ENCODE data around the gene PROKR2. TPM values are rescaled to one million over a fixed set of nuclear protein-coding genes. Genes with fewer than 3 reads are reported as not detected.

PROKR2 gene
- total and polyA plus RNA-seq, 2 of the 13 experiments (the other 11 are each of a cell fraction or from before 2014, with no cell fraction given), result not detected

- H3K27me3 ChIP-seq (ENCODE audit: control insufficient read depth in 1 of 2, insufficient read depth in 2 of 2, low read length in 2 of 2), result 0 out of 5 replicates have a peak, but pooled peaks cover 0 to 3% of the 10 kb centered on the region in 2 experiments
- ChIA-PET CTCF (ENCODE audit: low intra/inter-chr PET ratio, low total read pairs) (no interaction called here), POLR2A (no interaction called here)
- TF ChIP-seq HMG20A (CRISPR knock-in tag; IDR thresholded peaks at IDR 0.05; ENCODE audit: borderline replicate concordance), result no peak
- intact Hi-C loops (cut with micrococcal nuclease; ENCODE audit: unreplicated experiment), result no loop called here
- H3K9me3 ChIP-seq (ENCODE audit: low read length), result no peaks in the 10 kb centered on the region
- in situ Hi-C loops (cut with HindIII; ENCODE audit: extremely low pct_ligation_motif_present, low pct_unique_long_range_greater_than_20kb), result no loop called here
- no peaks in the 10 kb centered on the region for H3K36me3 ChIP-seq (replicated peaks in 1 of 2; ENCODE audit: control insufficient read depth in 1 of 2, insufficient read depth in 2 of 2, low read length in 2 of 2)
- H3K4me2 ChIP-seq (ENCODE audit: low read depth, low read length), result no peak overlapping the region
- H3K4me3 ChIP-seq (replicated peaks in 1 of 3; ENCODE audit: insufficient read depth in 1 of 3, low read depth in 2 of 3, low read length in 3 of 3), result no peak overlapping the region
- H3K27ac ChIP-seq (ENCODE audit: extremely low read length, insufficient read depth, low read length), result no peak overlapping the region
- H3K9ac ChIP-seq (ENCODE audit: insufficient read depth, low read depth, low read length), result no peak overlapping the region
- 63% methylated on average over 2 of the region's 2 CpGs for WGBS (ENCODE audit: low lambda C conversion rate)
- FAIRE-seq (no peak), ATAC-seq (no peak), DNase-seq (ENCODE audit: low spot score) (no peak)
- no peak overlapping the region for H2AFZ ChIP-seq (ENCODE audit: low read length)
- H3K79me2 ChIP-seq (ENCODE audit: insufficient read depth, low read length), result no peaks in the 10 kb centered on the region
- no TSS peak for BruUV-seq (replicated peaks)
- H3K4me1 ChIP-seq (ENCODE audit: insufficient read depth, low read length), result no peaks in the 10 kb centered on the region
- no peaks in the 10 kb centered on the region for H4K20me1 ChIP-seq (ENCODE audit: insufficient read depth, low read length)
These were observed 41.2 kb upstream of the PROKR2 start for GRCh38 chr20:5357946-5358345.

GRCh38 chr20:5356941-5357340, 40.2 kb upstream of the PROKR2 start:
- no TSS peak for BruUV-seq (replicated peaks)
- no peaks in the 10 kb centered on the region for H4K20me1 ChIP-seq (ENCODE audit: insufficient read depth, low read length)
- DNase-seq (ENCODE audit: low spot score) (no peak), ATAC-seq (no peak), FAIRE-seq (no peak)
- H3K4me2 ChIP-seq (ENCODE audit: low read depth, low read length), result no peak overlapping the region
- no peak overlapping the region for H3K4me3 ChIP-seq (replicated peaks in 1 of 3; ENCODE audit: insufficient read depth in 1 of 3, low read depth in 2 of 3, low read length in 3 of 3)
- no peaks in the 10 kb centered on the region for H3K79me2 ChIP-seq (ENCODE audit: insufficient read depth, low read length)
- in situ Hi-C loops (cut with HindIII; ENCODE audit: extremely low pct_ligation_motif_present, low pct_unique_long_range_greater_than_20kb), result no loop called here
- H3K9me3 ChIP-seq (ENCODE audit: low read length), result no peaks in the 10 kb centered on the region
- POLR2A ChIA-PET, result no interaction called here
- CTCF ChIA-PET (ENCODE audit: low intra/inter-chr PET ratio, low total read pairs), result no interaction called here
- H3K9ac ChIP-seq (ENCODE audit: insufficient read depth, low read depth, low read length), result no peak overlapping the region
- 0 out of 5 replicates have a peak, but pooled peaks cover 0 to 3% of the 10 kb centered on the region in 2 experiments for H3K27me3 ChIP-seq (ENCODE audit: control insufficient read depth in 1 of 2, insufficient read depth in 2 of 2, low read length in 2 of 2)
- no peak overlapping the region for H2AFZ ChIP-seq (ENCODE audit: low read length)
- no peaks in the 10 kb centered on the region for H3K36me3 ChIP-seq (replicated peaks in 1 of 2; ENCODE audit: control insufficient read depth in 1 of 2, insufficient read depth in 2 of 2, low read length in 2 of 2)
- H3K27ac ChIP-seq (ENCODE audit: extremely low read length, insufficient read depth, low read length), result no peak overlapping the region
- TF ChIP-seq NBN (conservative IDR thresholded peaks at IDR 0.05) (no peak), KLF12 (CRISPR knock-in tag; IDR thresholded peaks at IDR 0.05; ENCODE audit: borderline replicate concordance) (no peak), ZNF619 (CRISPR knock-in tag; IDR thresholded peaks at IDR 0.05) (no peak), NKX3-1 (CRISPR knock-in tag; IDR thresholded peaks at IDR 0.05) (no peak), ZKSCAN5 (CRISPR knock-in tag; IDR thresholded peaks at IDR 0.05) (no peak), ZNF572 (CRISPR knock-in tag; IDR thresholded peaks at IDR 0.05) (no peak), ELK4 (CRISPR knock-in tag; IDR thresholded peaks at IDR 0.05; ENCODE audit: borderline replicate concordance) (no peak), ATF7 (IDR thresholded peaks at IDR 0.05) (no peak), ATF7 (CRISPR knock-in tag; IDR thresholded peaks at IDR 0.05) (no peak), NFYB (CRISPR knock-in tag; IDR thresholded peaks at IDR 0.05) (no peak), HINFP (CRISPR knock-in tag; IDR thresholded peaks at IDR 0.05; ENCODE audit: low read depth) (no peak)
- intact Hi-C loops (cut with micrococcal nuclease; ENCODE audit: unreplicated experiment), result no loop called here
- H3K4me1 ChIP-seq (ENCODE audit: insufficient read depth, low read length), result no peaks in the 10 kb centered on the region
- 5% methylated on average over 4 of the region's 4 CpGs for WGBS (ENCODE audit: low lambda C conversion rate)
